ENCODE results near the gene C16orf87. TPM values are rescaled to one million over a fixed set of nuclear protein-coding genes. Genes with fewer than 3 reads are reported as not detected.
A peak's percentile ranks its signal among the peaks of the same experiment; 100 is the strongest.

Gene C16orf87
- total and polyA plus RNA-seq, 9 of the 15 experiments (the other 6 are each of a cell fraction or from before 2014, with no cell fraction given) = 7.8 to 16.7 (median 10.5) TPM

DNA sequence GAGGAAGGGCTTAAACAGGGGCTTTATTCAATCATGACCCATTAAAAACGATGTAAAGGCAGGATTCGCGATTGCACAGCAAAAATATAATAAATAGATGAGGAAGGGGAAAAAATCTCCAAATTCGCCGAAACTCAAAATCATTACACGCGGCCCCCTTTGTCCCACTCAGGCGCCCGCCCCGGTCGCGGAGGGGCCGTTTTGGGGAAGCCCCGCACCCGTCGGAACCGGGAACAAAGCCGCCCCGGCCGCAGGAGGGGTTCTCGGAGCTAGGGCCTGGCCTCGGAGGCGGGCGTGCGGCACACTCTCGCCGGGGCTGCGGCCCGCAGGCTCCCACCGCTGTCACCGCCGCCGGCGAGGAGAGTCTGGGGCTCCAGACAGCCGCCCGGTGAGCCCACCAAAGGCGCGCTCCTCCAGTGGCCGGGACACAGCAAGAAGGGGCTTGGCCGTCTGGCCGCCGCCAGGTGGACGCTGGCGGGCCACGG lies 521 bp downstream of the C16orf87 start (continued):
- TF ChIP-seq FOXM1 (IDR thresholded peaks at IDR 0.05; ENCODE audit: low read depth) (no peak), FOXM1 (CRISPR knock-in tag; IDR thresholded peaks at IDR 0.05; ENCODE audit: low read depth) (no peak), FIP1L1 (IDR thresholded peaks at IDR 0.05; ENCODE audit: low read depth, low read length, poor library complexity, severe bottlenecking) (peak; percentile 69), BRD9 (IDR thresholded peaks at IDR 0.05; ENCODE audit: low read depth, partially characterized antibody) (no peak), HMG20B (CRISPR knock-in tag; IDR thresholded peaks at IDR 0.05) (no peak), ZNF347 (CRISPR knock-in tag; IDR thresholded peaks at IDR 0.05; ENCODE audit: low read depth) (no peak), SIRT6 (IDR thresholded peaks at IDR 0.05; ENCODE audit: low read depth, low read length) (no peak), LARP7 (IDR thresholded peaks at IDR 0.05) (0 out of 2 replicates have a peak, but pooled peaks have one; percentile 2), ZNF696 (CRISPR knock-in tag; conservative IDR thresholded peaks at IDR 0.05) (no peak), MIER1 (IDR thresholded peaks at IDR 0.05; ENCODE audit: low read depth) (no peak), THRAP3 (IDR thresholded peaks at IDR 0.05; ENCODE audit: borderline replicate concordance) (no peak), POLR3G (IDR thresholded peaks at IDR 0.05; ENCODE audit: extremely low read depth, insufficient read length, insufficient replicate concordance) (no peak), NFYB (IDR thresholded peaks at IDR 0.05; ENCODE audit: extremely low read depth, insufficient read length) (no peak), HSF4 (CRISPR knock-in tag; IDR thresholded peaks at IDR 0.05; ENCODE audit: borderline replicate concordance) (no peak), ZNF354B (CRISPR knock-in tag; IDR thresholded peaks at IDR 0.05) (no peak), PURB (CRISPR knock-in tag; IDR thresholded peaks at IDR 0.05; ENCODE audit: low read depth) (no peak), LCOR (CRISPR knock-in tag; IDR thresholded peaks at IDR 0.05) (peak; percentile 19; the same call in 1 of the 2 replicates), CHCHD3 (CRISPR knock-in tag; IDR thresholded peaks at IDR 0.05) (no peak)
- TF ChIP-seq, protein P1, sequence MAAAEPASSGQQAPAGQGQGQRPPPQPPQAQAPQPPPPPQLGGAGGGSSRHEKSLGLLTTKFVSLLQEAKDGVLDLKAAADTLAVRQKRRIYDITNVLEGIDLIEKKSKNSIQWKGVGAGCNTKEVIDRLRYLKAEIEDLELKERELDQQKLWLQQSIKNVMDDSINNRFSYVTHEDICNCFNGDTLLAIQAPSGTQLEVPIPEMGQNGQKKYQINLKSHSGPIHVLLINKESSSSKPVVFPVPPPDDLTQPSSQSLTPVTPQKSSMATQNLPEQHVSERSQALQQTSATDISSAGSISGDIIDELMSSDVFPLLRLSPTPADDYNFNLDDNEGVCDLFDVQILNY (CRISPR knock-in tag; IDR thresholded peaks at IDR 0.05) = no peak
- TF ChIP-seq, protein P2, sequence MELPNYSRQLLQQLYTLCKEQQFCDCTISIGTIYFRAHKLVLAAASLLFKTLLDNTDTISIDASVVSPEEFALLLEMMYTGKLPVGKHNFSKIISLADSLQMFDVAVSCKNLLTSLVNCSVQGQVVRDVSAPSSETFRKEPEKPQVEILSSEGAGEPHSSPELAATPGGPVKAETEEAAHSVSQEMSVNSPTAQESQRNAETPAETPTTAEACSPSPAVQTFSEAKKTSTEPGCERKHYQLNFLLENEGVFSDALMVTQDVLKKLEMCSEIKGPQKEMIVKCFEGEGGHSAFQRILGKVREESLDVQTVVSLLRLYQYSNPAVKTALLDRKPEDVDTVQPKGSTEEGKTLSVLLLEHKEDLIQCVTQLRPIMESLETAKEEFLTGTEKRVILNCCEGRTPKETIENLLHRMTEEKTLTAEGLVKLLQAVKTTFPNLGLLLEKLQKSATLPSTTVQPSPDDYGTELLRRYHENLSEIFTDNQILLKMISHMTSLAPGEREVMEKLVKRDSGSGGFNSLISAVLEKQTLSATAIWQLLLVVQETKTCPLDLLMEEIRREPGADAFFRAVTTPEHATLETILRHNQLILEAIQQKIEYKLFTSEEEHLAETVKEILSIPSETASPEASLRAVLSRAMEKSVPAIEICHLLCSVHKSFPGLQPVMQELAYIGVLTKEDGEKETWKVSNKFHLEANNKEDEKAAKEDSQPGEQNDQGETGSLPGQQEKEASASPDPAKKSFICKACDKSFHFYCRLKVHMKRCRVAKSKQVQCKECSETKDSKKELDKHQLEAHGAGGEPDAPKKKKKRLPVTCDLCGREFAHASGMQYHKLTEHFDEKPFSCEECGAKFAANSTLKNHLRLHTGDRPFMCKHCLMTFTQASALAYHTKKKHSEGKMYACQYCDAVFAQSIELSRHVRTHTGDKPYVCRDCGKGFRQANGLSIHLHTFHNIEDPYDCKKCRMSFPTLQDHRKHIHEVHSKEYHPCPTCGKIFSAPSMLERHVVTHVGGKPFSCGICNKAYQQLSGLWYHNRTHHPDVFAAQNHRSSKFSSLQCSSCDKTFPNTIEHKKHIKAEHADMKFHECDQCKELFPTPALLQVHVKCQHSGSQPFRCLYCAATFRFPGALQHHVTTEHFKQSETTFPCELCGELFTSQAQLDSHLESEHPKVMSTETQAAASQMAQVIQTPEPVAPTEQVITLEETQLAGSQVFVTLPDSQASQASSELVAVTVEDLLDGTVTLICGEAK (IDR thresholded peaks at IDR 0.05) = no peak
- TF ChIP-seq, protein P2 (CRISPR knock-in tag; IDR thresholded peaks at IDR 0.05) = no peak
